NCI-H748 (cell line): ENCODE data around the gene DUSP5.
A peak's percentile ranks its signal among the peaks of the same experiment; 100 is the strongest.

Experiments used
- DNase-seq: peaks from one replicate; lab custom pipeline; 2025; ENCODE audit not compliant: unreplicated experiment; lab: John Stamatoyannopoulos, UW

Gene DUSP5

GRCh38 chr10:110544958-110545537, 47.3 kb downstream of the DUSP5 start:
- DNase-seq, result no peak

- DNase-seq, result no peak
Measured at GRCh38 chr10:110546077-110546476, 48.4 kb downstream of the DUSP5 start.

GRCh38 chr10:110546499-110547110, 48.9 kb downstream of the DUSP5 start:
- DNase-seq, result no peak

DNA sequence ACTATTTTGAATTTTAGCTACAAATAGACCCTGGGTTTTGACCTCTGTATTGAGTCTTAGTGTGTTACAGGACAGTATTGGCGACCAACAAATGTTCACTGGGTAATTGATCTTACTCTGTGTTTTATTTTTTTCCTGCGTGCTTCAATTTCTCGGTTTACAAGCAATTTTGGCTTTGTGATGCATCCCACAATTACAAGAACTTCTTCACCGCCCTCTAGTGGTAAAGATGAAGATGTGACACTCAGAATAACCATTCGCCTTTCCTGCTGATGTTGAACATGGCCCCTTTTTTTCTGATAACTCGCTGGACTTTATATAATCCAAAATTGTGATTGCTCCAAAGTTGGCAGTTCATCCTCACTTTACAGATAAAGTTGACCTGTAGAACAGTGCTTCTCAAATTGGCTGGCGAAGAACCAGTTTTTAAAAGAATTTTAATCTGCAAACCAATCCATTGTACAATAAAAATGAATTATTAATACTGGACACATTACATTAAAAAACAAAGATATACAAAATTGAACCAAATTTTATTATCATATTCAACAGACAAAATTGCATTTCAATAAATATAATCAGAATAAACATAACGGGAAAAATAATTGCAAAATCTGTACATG, 49.5 kb downstream of the DUSP5 start:
- peak; percentile 65 for DNase-seq

- no peak for DNase-seq
Measured at GRCh38 chr10:110548002-110548401, 50.3 kb downstream of the DUSP5 start.

- no peak for DNase-seq
Measured at GRCh38 chr10:110549211-110549610, 51.5 kb downstream of the DUSP5 start.

DNA sequence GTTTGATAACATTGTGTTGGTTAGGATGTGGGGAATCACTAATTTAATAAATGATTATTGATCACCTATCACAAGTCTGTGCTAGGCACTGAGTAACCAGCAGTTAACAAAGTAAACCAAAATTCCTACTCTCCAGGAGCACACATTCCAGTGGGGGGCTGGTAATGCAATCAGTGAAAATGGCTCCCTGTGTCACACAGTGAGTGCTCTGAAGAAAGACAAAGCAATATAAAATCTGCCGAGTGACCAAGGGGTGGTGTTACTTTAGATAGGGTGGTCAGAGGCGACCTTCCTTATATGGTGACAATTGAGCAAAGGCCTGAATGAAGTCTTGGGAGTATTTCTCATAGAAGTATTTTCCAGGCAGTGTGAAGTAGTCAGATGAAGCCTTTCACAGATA, 56.2 kb downstream of the DUSP5 start:
- no peak for DNase-seq

DNA sequence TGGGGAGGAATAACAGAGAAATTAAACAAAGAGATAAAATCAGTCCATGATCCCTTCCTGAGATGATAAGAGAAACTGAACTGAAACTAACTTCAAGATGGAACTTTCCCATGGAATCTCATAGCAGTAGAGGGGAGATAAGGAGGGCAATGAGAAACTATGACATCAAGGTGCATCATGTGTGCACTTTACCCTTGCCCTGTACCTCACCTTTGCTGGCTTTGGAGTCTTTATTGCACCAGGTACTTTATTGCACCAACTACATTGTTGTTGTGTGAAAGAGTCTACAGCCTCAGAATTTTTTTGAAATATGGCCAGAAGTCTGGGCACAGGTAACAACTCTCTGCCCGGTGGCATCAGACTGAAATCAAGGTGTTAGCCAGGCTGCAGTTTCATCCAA, 58.6 kb downstream of the DUSP5 start:
- DNase-seq, result no peak

- peak; percentile 8 for DNase-seq
Measured at GRCh38 chr10:110556969-110557601, 59.4 kb downstream of the DUSP5 start.

DNA sequence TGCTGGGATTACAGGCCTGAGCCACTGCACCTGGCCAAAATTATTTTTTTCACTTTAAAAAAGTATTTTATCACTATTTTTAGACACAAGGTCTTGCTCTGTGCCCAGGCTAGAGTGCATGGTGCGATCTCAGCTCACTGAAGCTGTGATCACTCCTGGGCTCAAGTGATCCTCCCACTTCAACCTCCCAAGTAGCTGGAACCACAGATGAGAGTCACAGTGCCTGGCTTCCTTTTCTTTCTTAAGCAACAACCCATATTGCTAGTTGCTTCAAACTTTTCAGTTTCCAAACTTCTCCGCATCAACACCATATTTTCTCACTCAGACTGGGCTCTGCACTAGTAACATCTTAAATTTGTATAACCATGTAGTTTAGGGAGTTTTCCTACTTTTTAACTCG, 60.3 kb downstream of the DUSP5 start:
- no peak for DNase-seq

DNA sequence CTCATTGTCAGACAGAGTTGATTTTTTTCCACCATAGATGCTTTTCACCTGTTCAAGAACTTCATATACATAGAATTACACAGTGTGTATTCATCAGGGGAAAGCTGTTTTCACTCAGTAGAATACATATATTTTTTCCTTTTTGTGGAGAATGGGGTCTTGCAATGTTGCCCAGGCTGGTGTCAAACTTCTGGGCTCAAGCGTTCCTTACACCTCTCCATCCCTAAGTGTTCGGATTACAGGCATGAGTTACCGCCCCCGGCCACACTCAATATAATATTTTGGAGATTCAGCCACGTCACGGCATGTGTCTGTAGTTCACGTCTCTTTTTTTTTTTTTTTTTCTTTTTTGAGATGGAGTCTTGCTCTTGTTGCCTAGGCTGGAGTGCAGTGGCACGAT, 62.3 kb downstream of the DUSP5 start:
- no peak for DNase-seq
